Measurements from ENCODE around the gene PNRC1. TPM values are rescaled to one million over a fixed set of nuclear protein-coding genes. Genes with fewer than 3 reads are reported as not detected.

PNRC1 gene
- total and polyA plus RNA-seq, 2 experiments from 2014 or later = 35.0 to 38.6 TPM

GRCh38 chr6:89054208-89054607 is 26.3 kb upstream of the PNRC1 start (continued):
- no peak for TF ChIP-seq ZNF462 (CRISPR knock-in tag; IDR thresholded peaks at IDR 0.05)
- TF ChIP-seq CREB1 (CRISPR knock-in tag; IDR thresholded peaks at IDR 0.05; ENCODE audit: low read depth) = no peak
- no peak for TF ChIP-seq JUNB (IDR thresholded peaks at IDR 0.05; ENCODE audit: unreplicated experiment)
- TF ChIP-seq ETS1 (IDR thresholded peaks at IDR 0.05) = no peak
- TF ChIP-seq EZH2phosphoT487 (IDR thresholded peaks at IDR 0.05; ENCODE audit: unreplicated experiment) = no peak
- no peak for TF ChIP-seq EZH2 (IDR thresholded peaks at IDR 0.05; ENCODE audit: low read depth, unreplicated experiment)
- TF ChIP-seq STAT1 (IDR thresholded peaks at IDR 0.05; ENCODE audit: unreplicated experiment) = no peak
- no peak for TF ChIP-seq ZNF114 (CRISPR knock-in tag; IDR thresholded peaks at IDR 0.05)

GRCh38 chr6:89057759-89058158 is 22.8 kb upstream of the PNRC1 start:
- Mint-ChIP-seq H3K27me3 (ENCODE audit: insufficient read depth, low read depth, poor library complexity) (peaks cover 5% of the 10 kb centered on the region), H3K36me3 (ENCODE audit: low read depth) (no peaks in the 10 kb centered on the region; the same call in 2 of the 3 replicates), H3K4me3 (no peak overlapping the region), H3K9me3 (no peaks in the 10 kb centered on the region), H3K4me1 (peaks cover 12% of the 10 kb centered on the region), H3K27ac (no peak overlapping the region)
- Histone ChIP-seq H3K27me3 (ENCODE audit: insufficient read depth) (no peaks in the 10 kb centered on the region), H4K20me1 (replicated peaks; ENCODE audit: insufficient read depth) (no peaks in the 10 kb centered on the region), H3K27ac (ENCODE audit: low read depth) (no peak overlapping the region), H3K4me3 (no peak overlapping the region), H3F3A (replicated peaks; ENCODE audit: low read depth) (no peaks in the 10 kb centered on the region), H3K36me3 (ENCODE audit: insufficient read depth) (no peaks in the 10 kb centered on the region), H3K4me1 (ENCODE audit: insufficient read depth) (no peaks in the 10 kb centered on the region), H2AFZ (no peak overlapping the region), H3K9me2 (ENCODE audit: insufficient read depth) (no peaks in the 10 kb centered on the region), H3K4me2 (no peak overlapping the region), H3K79me2 (replicated peaks; ENCODE audit: insufficient read depth) (no peaks in the 10 kb centered on the region)
- ATAC-seq = peak; percentile 68
- DNase-seq (ENCODE audit: low spot score) = peak; percentile 40
- TF ChIP-seq STAT1 (IDR thresholded peaks at IDR 0.05; ENCODE audit: unreplicated experiment) (no peak), JUNB (IDR thresholded peaks at IDR 0.05; ENCODE audit: unreplicated experiment) (no peak), ETS1 (IDR thresholded peaks at IDR 0.05) (no peak), CTCF (conservative IDR thresholded peaks at IDR 0.05; ENCODE audit: low read depth in 2 of 2) (no peak), EZH2 (IDR thresholded peaks at IDR 0.05; ENCODE audit: low read depth, unreplicated experiment) (no peak), CREB1 (CRISPR knock-in tag; IDR thresholded peaks at IDR 0.05; ENCODE audit: low read depth) (no peak), ZNF331 (CRISPR knock-in tag; IDR thresholded peaks at IDR 0.05; ENCODE audit: low read depth) (no peak), EZH2phosphoT487 (IDR thresholded peaks at IDR 0.05; ENCODE audit: unreplicated experiment) (no peak), NANOG (IDR thresholded peaks at IDR 0.05; ENCODE audit: borderline replicate concordance) (no peak)

Data from GM23338 (cell line).